ENCODE results near the gene UBXN11.
A peak's percentile ranks its signal among the peaks of the same experiment; 100 is the strongest.
"Not testable (repeated sequence)": the region's sequence is repeated elsewhere in the genome, so short reads cannot be mapped to it uniquely, and the experiment has no call there.

The UBXN11 gene

DNA sequence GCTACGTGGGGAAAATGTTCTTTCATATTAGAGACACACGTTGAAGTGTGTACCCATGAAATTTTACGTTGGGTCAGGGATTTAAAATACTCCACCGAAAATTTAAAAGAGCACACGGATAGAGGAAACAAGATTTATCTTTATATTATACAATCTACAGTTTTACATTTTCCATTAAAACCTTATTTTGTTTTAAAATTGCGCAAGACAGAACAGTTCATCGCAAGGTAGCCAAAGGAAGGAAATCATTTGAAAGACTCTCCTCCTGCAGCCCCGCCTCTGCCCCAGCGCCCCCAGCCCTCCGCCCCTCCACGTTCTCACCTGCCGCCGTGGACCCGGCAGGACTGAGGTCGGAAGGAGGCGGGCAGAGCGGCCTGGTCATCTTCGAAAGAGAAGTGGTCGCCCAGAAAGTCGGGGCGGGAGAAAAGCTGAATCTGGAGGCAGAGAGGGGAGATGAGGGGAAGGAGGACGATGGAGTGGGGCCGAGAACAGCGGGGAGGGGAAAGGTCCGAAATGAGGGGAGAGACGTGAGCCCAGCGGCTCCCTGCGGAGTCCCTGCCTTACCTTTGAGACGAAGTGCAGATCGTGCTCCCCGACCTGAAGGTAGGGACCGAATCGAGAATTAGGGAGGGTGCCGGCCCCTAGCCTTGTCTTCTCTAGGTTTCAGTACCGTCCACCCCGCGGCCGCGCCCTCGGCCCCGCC is 29.5 kb upstream of the UBXN11 start:
- DNase-seq = no peak

DNA sequence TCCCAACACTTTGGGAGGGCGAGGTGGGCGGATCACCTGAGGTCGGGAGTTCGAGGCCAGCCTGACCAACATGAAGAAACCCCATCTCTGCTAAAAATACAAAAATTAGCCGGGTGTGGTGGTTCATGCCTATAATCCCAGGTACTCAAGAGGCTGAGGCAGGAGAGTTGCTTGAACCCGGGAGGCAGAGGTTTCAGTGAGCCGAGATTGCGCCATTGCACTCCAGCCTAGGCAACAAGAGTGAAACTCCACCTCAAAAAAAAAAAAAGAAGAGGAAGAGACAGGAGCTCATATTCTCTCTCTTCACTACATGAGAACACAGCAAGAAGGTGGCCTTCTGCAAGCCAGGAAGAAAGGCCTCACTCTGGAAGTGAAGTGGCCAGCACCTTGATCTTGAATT is 26.9 kb upstream of the UBXN11 start:
- not testable (repeated sequence) for DNase-seq

DNA sequence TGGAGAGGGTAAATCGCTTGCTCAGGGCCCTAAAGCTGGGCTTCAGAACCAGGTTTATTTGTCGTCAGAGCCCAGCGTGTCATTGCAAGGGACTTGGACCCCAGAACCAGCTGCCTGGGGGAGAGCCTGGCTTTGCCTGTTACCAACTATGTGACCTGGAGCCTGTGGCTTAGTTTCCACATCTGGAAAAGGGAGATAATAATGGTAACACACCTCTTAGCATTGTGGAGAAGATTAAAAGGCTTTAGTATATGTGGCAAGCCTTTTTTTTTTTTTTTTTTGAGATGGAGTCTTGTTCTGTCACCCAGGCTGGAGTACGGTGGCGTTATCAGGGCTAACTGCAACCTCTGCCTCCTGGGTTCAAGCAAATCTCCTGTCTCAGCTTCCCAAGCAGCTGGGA is 23.8 kb upstream of the UBXN11 start:
- DNase-seq = no peak

DNA sequence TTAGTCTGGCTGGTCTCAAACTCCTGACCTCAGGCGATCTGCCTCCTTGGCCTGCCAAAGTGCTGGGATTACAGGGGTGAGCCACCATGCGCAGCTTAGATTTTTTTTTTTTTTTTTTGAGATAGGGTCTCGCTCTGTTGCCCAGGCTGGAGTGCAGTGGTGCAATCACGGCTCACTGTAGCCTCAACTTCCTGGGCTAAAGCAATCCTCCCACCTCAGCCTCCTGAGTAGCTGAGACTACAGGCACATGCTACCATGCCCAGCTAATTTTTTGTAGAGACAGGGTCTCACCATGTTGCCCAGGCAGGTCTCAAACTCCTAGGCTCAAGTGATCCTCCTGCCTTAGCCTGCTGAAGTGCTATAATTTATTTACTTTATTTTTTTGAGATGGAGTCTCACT is 22.9 kb upstream of the UBXN11 start:
- not testable (repeated sequence) for DNase-seq

DNA sequence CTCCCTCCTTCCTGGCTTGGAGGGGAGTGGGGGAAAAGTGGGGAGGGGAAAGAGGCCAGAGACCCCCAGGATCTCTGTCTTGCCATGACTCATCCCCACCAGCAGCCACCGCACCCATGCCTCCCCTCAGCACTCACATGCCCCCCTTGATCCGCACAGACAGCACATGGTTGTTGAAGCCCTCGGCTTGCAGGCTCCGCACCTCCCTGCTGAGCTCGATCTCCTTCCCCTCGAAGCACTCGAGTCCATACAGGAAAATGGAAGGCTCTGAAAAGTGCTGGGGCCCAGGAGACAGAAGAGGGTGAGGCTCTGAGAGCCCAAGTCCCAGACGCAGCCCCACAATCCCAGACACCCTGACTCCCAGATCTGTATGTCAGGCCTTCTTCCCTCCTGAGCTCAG is 22.2 kb upstream of the UBXN11 start:
- no peak for DNase-seq

DNA sequence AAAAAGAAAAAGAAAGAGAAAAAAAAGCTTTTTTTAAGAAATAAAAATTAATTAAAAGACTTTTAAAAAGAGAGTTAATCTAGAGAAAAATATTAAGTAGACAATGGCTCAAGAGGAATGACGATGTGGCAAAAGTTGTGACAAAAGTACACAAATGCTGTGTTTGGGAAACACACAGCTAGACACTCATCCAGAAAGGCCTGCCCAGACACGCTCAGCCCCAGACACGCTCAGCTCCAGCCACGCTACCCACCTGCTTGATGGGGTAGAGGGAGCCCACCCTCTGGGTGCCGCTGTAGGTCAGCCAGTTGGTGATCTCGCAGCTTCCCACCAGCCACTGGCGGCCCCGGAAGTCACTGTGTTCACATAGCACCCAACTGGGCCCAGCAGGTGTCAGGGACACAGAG is 21.5 kb upstream of the UBXN11 start:
- DNase-seq = no peak

DNA sequence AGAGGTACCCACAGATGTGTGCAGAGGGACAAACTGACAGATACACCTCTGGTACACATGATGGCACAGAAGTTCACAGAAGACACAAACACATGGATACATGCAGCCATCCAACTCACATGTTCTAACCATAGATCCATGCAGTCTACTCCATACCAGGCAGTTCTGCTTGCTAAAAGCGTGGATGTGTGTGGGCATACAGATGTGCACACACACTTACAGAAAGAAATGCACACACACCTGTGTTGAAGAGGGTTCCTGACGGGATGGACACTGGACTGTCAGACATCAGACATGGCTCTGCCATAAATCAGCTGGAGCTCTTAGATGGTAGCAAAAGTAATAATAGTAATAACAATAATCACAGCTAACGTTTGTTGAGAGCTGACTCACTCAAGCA is 18.1 kb upstream of the UBXN11 start:
- no peak for DNase-seq

DNA sequence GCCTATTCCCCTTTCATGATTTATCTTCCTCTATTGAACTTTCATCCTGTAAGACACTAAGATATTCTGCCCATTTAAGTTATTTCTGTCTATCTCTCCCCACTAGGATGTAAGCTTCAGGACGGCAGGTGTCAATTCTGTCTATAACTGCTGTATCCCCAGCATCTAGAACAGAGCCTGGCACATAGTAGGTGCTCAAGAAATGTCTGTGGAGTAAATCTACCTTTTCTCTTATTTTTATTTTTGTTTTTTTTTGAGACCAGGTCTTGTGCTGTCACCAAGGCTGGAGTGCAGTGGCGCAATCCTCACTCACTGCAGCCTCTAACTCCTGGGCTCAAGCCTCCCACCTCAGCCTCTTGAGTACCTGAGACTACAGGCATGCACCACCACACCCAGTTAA is 16.9 kb upstream of the UBXN11 start:
- DNase-seq = no peak

DNA sequence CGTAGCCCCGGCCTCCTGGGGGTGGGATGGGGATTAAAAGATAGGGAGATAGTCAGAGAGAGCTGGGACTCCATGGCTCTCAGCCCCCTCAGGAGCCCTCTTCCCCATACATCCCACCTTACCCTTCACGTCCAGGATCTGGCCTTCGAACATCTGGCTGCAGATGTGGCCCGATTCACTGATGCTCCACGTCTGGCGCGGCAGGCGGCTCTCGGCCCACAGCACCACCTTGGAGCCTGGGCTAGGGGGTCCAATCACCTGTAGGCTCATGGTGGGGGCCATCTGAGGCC is 15.6 kb upstream of the UBXN11 start:
- no peak for DNase-seq

DNA sequence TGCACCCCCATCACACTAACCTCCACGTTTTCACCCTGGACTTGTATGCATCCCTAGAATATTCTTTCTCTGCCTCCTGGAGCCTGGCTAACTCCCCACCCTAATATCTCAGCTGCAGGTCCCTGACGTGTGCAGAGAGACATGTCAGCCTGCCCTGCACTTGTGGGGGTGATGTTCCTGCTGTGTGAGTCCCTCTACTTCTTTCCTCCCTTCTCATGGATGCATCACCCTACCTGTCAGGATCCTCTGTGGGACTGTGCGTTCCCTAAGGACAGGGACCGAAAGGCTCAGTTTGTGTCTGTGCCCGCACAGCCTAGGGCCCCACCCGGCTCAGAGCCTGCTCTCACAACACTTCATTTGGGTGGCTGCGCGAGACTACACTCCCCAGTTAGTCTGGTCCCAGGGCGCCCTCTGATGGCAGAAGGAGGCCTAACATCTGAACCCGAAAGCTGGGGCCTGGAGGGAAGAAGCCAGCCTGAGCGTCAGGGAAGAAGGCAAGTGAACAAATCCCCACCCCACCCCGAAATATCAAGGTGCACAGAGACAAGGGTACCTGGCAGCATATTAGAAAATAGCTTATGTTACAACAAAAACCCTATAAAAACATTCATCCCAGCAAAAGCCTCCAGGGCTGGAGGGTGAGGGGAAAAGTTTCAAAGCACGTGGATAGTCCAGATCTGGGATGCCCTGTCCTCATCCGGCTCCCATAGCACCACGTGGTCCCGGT is 15.0 kb upstream of the UBXN11 start:
- DNase-seq = peak; percentile 53

DNA sequence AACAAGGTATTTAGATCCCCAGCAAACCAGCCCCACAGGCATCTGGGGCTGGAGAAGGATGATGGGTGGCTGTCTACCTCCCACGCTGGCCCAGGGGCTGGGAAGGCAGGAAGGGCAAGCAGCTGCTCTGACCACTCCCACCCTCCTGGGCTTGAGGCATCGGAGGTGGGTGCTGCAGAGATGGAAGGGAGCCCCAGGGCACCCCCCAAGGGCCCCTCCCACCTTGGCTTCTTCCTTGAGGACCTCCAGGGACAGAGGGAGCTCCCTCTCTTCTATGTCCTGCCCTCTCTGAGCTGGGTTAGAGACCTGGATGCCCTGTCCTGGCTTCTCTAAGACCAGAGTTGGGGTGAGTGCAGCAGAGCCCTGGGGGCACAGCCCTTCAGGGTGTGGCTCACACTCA is 14.5 kb upstream of the UBXN11 start:
- no peak for DNase-seq

DNA sequence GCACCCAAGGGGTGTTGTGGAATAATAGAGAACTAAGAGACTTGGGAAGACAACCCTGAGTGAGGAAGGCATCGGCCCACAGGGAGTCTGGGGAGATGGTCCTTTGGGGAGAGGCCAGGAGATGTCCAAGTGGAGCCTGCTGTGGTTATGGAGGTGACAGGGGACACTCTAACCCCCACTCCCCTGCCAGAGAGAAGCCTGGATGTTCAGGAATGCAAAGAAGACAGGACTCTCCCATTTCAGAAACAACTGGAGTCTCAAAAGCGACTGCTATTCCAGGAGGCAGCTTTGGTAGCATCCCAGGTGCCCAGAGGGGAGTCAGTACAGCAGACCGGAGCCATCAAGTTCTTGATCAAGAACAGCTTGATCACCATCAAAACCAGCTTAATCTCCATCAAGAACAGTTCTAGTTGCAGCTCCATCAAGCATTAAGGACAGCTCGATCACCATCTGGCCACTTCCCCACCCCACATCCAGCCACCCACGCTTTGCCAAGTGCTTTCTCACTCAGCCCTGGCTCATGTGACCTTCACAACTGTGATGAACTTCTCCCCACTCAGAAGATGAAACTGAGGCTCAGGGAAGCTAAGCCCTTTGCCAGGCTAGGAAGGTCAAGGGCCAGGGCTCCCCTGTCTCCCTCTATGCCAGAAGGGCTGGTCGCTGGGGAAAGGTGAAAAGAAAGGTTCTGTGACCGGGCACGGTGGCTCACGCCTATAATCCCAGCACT is 12.1 kb upstream of the UBXN11 start:
- no peak for DNase-seq

DNA sequence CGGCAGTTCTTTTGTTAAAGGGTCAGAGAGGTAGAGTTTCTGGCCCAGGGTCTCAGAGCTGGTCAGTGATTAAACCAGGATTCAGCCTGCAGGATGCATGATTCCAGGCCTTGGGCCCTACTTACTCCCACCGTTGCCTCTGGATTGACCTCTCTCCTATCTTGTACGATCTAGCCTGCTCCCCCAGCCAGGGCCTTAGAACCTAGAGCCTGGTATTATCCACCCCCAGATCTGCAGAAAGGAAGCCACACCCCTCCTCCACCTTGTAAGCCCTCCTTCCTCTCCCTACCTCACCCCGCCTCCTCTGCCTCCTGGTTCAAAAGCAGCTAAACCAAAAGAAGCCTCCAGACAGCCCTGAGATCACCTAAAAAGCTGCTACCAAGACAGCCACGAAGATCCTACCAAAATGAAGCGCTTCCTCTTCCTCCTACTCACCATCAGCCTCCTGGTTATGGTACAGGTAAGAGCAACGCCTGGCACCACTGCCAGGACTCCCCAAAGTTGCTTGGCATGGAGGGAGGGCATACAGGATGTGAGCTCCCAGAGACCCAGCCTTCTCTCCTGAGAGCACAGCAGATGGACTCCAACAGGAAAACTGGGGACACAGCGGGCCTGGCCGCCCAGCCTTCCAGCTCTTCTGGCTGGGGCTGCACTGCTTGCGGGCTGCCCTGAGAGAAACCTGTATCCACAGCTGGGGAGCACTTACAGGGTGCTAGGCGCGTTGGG is 11.3 kb upstream of the UBXN11 start, which contains the start of gene CD52:
Gene CD52 (plus strand): TSS at position 347 of the 726 bp plus-strand sequence. CDS start 60 bp downstream, at position 407.
- DNase-seq = no peak

DNA sequence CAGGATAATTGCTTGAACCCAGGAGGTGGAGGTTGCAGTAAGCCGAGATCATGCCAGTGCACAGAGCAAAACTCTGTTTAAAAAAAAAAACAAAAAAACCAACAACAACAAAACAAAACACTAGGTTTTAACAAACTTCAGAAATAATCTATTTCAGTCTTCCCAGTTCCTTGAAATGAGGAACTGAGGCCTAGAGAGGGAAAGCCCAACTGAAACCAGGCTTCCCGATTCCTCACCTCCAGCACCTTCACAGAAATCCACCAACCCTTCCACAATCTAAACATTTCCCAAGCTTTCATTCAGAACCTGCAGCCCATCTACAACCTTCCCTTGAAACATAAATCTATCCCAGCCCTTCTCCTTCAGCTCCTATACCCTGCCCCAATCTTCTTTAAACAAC is 10.7 kb upstream of the UBXN11 start:
- DNase-seq = no peak

DNA sequence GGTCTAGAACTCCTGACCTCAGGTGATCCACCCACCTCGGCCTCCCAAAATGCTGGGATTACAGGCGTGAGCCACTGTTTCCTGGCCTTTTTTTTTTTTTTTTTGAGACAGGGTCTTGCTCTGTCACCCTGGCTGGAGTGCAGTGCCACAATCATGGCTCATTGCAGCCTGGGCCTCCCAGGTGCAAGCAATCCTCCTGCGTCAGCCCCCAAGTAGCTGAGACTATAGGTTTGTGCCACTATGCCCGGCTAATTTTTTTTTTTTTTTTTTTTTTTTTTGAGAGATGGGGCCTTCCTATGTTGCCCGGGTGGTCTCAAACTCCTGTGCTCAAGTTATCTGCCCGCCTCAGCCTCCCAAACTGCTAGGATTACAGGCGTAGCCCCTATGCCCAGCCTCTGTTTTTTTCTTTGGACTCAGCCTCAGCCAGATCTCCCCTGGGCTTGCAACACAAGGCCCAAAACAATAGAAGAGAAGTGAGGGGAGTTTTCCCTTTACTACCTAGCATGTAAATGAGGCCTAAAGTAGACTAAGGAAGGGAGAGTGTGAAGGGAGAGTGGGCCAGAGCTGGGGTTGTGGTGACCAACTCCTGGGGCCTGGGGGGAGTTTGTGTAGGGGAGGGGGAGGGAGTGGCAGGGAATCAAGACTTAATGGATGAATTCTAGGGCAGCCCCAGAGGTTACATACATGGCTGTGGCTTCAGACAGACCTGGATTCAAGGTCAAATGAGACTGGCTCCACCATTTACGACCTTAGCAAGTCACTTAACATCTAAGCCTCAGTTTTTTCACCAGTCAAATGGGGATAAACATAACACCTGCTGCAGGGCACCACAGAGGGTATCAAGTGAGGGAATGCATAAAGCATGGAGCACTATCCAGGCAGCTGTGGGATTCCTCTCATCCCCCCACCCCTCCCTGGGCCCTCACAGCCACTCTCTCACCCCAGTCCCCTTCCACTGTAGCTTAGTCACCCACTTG is 9.7 kb upstream of the UBXN11 start:
- DNase-seq = no peak

DNA sequence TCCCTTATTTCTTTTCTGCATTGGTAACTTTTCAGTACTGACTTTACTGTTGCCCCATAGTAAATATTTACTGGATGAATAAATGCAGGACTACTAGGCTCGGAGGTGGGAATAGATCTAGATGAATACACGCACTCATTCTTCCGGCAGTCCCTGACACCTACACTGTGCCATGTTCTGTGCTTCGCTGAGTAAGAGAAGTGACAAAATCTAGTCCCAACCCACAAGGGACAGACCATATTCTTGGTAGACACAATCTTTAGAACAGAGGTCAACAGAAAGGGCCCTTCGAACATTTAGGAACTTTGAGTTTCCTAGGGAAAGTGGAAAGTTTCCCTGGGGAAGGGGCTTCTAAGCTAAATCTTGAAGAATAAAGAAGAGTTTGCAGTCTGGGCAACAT is 8.1 kb upstream of the UBXN11 start:
- DNase-seq = no peak

DNA sequence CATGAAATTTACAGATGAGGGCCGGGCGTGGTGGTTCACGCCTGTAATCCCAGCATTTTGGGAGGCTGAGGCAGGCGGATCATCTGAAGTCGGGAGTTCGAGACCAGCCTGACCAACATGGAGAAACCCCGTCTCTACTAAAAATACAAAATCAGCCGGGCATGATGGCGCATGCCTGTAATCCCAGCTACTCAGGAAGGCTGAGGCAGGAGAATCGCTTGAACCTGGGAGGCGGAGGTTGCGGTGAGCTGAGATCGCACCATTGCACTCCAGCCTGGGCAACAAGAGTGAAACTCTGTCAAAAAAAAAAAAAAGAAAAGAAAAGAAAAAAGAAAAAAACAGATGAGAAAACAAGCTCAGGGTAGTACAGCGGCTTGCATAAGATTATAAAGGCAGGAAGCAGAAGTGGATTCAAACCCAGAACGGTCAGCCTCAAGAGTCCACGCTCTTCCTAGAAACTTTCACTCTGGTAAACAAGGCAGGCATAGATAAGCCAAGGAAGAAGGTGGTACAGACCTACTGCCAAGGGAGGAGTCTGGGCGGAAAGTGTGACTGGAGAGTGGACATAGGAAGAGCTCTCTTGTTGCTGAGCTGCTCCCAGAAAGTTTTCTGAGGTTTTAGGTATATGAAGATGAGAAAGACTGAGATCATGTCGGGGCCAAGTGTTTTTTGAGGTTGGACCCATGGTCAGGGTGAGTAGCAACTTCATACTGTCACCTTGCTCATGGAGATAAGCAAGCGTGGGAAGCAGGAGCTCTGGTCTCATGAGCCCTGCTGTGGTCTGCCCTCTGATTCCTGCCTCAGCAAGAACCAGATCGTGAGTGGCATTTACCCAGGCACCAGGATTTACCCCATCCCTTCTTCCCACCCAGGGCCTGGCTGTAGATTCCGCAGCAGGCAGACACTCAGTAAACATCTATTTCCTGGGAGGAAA is 1.8 kb upstream of the UBXN11 start:
- DNase-seq = not testable (repeated sequence)

DNA sequence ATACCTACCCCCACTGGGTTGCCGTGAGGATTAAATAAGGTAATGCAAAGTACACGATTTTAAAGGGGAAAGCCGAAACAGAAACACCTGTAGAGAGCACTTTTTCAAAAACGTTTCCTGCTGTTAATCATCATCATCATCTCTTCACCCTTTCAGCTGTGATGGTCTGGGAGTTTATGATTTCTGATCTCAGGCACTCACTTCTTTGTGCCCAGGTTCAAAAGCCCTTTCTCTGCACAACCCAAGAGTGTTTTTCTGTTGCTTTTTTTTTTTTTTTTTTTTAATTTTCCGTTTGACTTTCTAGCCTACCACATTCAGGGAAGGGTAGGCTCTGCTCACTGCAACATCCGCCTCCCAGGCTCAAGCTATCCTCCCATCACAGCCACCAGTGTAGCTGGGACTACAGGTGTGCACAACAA is 936 bp upstream of the UBXN11 start:
- no peak for DNase-seq

DNA sequence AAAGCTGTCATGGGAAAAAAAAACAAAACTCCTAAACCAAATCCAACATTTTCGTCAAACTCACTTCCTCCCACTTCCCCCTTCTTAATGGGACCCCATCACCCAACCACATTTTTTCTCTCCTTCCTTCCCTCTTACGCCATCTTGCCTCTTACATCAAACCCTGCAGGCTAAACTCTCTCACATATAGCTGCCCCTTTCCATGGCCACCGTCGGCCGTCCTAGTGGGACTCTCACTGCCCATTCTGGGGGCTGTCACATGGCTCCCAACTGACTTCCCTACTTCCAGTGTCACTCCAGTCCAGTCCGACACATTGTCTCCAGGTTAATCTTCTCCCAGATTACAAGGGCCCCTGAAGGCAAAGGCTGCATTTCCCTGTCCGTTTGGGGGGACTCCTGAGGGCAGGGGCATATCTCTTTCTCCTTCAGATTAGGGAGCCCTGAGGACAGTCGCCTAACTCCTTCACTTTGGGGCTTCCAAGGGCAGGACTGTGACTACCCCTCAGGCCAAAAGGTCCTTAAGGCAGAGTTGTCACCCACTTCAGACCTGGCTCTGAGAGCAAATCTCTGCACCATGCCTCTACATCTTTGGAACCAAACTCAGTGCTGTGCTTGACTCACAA is 658 bp downstream of the UBXN11 start:
- no peak for DNase-seq

DNA sequence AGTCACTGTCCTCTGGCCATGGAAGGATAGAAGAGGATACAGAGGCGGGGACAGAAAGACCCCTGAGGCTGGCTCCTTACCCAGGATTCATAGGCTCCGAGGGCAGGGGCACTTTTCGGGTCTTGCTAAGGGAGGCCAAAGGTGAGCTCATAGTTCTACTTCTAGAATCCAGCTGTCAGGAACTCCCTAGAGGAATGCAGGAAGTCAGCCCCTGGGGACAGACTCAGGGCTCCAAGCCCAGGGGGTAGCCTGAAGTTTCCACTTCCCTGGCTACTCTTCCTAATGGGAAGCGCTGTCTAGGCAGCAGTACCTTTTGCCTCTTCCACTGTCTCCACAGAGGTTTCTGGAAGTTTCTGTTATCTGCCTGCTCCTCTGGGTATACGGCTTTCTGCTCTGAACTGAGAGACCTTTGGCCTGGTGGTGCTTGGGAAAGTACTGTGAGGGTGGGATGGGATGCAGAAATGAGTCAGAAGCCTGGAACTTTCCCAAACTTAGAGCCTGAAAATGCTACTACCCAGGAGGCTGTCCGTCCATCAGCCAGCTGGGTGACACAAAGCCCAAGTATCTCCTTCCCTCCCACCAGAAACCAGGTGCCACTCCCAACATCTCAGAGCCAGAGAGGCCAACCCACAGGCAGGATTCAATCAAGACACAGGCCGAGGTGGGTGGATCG is 3.6 kb downstream of the UBXN11 start:
- DNase-seq = no peak

All from GOT3 (cell line).